NCI-H82 (cell line): Measurements from ENCODE around the gene SLC30A3.
"Not testable (repeated sequence)": the region's sequence is repeated elsewhere in the genome, so short reads cannot be mapped to it uniquely, and the experiment has no call there.

Experiments
- DNase-seq: peaks from one replicate; lab custom pipeline; 2025; lab: John Stamatoyannopoulos, UW

The SLC30A3 gene, protein sequence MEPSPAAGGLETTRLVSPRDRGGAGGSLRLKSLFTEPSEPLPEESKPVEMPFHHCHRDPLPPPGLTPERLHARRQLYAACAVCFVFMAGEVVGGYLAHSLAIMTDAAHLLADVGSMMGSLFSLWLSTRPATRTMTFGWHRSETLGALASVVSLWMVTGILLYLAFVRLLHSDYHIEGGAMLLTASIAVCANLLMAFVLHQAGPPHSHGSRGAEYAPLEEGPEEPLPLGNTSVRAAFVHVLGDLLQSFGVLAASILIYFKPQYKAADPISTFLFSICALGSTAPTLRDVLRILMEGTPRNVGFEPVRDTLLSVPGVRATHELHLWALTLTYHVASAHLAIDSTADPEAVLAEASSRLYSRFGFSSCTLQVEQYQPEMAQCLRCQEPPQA

DNA sequence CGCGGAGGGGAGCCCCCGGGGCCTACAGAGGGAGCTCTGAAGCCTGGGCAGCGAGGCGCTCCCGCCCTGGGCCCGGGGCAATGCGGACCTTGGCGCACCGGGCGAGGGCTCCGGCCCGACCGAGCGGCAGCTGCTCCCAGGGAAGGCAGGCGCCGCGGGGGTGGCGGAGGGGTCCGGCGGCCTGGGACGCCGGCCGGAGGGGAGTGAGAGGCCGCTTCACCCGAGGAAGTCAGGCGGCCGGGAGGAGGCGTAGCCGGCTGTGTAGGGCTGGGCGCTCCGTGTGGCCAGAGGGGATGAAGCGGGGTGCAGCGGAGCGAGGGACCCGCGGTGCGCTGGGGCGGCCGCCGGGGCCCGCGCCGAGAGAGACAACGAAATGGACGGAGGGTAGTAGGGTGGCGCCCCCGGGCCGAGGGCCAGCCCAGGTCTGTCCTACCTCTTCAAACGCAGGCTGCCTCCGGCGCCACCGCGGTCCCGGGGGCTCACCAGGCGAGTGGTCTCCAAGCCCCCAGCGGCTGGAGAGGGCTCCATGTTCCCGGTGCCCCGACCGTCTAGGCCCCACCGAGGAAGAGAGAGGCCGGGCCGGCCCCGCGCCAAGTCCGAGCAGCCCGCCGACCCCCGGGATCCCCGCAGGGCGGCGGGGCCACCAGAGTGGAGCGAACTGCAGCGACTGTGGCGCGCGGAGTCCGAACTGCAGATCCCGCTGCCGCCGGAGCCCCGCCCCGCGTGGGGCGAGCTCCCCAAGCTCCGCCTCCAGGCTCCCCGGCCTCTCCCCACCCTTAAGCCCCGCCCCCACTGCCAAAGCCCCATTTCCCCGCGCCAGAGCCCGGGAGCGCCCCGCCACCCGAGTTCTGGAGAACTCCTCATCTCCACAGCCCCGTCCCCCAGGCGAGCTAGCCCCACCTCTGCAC lies at the start of gene SLC30A3:
TSS of gene SLC30A3 (minus strand) at position 669 of the 908 bp plus-strand sequence. CDS start at position 528, 141 bp downstream.
- peak; percentile 73 for DNase-seq

DNA sequence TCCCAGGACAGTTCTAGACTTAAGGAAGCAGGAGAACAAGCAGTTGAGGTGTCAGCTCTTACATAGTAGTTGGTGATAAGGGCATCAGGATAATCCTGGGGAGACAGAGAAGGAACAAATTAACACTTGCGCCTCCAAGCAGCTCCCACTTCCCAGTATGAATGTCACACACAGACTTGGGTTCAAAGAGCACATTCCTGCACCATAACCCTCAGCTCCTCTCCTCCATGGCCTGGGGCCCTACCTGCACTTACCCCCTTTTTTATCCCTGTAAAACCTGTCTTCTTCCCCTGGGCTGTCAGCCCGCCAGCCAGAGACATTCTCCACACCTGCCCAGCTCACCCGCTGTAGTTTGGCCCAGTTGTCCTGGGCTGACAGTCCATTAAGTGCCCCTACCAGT lies 49.3 kb upstream of the SLC30A3 start:
- no peak for DNase-seq

DNA sequence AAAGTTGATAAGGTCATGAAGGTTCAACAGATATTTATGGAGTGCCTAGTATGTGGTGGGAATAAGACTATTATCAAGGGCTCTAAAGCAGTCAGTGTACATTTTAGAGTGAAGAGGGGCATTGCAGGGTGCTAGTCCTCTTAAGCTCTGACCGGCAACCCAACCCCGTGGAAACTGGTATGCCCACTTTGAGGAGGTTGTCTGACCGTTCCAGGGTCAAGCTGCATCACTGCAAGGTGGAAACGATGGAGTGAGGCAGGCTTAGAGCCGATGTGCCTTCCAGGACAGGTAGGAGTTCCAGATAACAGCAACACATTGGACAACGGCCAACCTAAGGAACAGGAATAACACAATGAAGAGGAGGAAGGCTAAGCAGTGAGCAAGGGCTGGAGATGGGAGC lies 46.8 kb upstream of the SLC30A3 start:
- DNase-seq: no peak

DNA sequence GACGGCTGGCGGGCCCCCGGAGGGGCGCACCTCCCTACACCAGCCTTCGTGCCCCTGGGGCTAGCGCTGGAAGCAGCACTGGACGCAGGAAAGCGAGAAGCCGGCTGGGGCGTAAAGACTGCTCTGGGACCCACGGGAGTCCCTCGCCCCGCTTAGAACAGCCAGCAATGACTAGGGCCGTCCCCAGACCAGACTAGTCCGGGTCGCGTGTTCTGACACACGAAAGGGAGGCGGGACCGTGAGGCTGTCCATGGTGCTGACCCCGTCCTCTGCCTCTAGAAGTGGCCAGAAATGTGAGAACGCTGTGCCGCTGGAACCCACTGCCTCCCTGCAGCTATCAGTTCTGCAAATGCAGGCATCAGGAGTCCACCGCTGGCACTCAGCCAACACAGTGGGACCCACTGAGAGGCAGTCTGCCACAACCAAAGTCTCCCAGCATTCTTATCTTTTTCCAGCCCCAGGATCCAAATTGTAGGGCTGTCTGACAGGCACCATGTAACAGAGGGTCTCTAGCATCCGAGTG lies 45.6 kb upstream of the SLC30A3 start, which contains the start of gene UCN:
TSS of gene UCN (minus strand) at position 87 of the 523 bp plus-strand sequence. CDS start 550 bp downstream, outside the sequence.
- DNase-seq: peak; percentile 56

DNA sequence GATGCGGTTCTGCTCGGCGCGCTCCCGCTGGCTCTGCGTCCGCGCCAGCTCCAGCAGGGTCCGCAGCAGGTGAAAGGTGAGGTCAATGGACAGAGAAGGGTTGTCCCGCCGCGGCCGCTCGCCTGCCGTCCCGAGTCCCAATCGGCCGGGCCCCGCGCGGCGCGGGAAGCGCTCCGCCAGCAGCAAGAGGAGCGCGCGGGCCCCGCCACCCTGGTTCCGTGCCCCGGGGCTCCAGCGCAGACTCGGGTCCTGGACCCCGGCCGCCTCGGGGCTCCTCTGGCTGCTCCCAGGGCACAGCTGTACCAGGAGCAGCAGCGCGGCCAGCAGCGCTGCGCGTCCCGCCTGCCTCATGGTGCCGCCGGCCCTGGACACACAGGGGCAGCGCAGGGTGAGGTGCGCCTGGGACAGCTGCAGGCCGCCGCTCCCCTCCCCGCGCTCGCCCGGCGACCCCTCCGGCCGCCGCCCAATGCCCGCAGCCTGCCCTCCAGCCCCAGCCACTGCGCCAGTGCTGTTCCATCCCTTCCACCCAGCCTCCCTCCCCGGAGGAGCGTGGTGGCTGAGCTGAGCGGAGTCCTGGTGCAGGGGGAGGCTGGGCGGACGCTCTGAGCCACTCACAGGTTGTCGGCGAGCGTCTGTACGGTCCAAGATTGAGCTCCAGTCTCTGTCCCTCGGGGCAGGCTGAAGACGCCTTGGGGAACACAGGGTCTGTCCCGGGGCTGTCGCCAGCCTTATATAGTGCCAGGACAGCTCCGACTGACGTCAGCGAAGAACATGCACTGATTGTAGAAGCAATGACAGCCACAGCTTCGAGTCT lies 44.9 kb upstream of the SLC30A3 start:
- DNase-seq: no peak

DNA sequence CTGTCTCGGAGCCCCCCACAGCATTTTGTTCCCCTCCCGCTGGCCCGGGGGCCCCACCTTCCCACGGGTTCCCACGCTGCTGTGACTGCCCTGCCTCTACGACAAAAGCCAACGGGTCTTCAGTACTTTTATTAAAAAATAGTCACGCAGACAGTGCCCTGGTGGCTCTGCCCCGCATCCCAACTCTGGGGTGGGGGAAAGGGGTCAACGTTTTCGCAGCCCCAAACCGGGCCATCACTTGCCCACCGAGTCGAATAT lies 44.4 kb upstream of the SLC30A3 start:
- no peak for DNase-seq

DNA sequence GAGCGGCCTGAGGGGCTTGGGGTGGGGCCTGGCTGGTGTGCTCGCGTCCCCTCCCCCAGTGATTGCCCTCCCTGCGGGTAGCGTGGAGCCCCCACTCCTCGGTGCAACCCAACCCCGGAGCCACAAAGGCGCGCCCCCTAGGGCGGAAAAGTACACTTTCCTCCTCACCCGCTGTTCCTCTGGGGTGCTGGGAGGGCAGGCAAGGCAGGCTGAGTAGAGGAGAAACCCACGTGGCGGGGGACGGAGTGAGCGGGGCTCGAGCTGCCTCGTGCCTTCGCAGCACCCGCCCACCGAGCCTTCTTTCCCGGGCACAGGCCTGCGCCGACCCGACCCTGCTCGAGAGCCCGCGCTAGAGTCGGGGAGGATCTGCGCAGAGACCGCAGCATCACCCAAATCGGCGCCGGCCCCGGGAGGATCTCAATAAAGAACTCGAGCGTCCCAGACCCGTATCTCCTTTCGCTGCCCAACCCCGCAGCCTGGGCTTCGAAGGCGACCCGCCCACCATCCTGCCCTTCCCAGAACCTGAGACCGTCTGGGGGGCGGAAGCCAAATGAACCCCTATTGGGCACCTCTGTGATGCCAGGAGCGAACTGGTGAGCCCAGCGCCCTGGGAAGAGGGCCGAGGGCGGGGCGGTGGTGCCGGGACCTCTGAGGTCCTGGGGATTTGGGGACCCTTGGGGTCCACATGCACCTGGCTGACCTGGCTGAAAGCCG lies 43.9 kb upstream of the SLC30A3 start:
- no peak for DNase-seq

DNA sequence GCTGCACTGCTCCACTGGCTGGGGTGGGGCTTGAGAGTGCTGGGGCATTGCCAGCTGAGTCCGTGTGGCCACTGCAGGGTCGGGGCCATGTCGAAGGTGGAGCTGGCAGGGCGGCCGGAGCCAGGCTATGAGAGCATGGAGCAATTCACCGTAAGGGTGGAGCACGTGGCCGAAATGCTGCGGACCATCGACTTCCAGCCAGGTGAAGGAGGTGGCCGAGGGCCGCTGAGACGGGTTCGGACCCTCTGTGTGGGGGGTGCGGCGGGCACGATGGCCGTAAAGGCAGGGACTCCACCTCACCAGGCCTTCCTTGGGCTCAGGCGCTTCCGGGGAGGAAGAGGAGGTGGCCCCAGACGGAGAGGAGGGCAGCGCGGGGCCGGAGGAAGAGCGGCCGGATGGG lies 43.3 kb upstream of the SLC30A3 start:
- no peak for DNase-seq

DNA sequence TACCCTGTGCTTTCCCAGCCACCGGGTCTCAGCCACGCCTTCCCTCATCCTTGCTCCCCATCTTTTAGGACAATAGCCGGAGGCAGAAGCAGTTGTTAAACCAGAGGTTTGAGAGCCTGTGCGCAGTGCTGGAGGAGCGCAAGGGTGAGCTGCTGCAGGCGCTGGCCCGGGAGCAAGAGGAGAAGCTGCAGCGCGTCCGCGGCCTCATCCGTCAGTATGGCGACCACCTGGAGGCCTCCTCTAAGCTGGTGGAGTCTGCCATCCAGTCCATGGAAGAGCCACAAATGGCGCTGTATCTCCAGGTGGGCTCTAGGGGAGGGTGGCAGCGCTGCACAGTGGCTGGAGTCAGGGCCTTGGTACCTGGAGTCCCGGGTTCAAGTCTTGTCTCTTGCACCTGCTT lies 42.7 kb upstream of the SLC30A3 start:
- DNase-seq: no peak

DNA sequence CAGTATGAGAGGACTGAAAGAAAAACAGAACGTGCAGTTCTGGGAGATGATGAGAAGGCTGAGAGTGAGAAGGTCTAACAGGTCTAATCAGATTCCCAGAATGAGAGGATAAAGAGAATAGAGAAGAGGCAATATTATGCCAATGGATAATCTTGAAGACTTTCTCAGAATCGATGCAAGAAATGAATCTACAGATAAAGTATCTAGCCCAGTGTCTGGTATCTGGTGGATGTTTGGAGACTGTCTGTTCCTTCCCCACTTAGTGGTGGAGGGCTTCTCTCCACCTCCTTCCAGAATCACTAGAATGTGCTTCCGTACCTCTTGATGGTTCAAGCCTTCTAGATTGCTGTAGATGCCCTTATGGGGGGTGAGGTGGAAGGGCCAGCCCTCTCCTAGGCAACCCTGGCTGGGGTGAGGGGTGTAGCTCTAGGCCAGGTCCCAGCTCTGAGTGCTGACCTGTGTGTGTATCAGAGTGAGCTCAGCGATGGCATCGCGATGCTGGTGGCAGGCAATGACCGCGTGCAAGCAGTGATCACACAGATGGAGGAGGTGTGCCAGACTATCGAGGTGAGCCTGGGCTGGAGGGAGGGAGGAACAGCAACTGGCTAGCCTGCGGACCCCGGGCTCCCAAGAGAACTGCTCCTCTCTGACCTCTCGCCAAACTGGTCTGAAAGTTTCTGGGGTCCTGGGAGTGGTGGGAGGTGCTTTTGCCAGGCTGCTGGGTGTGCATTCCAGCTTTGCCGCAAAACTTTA lies 41.8 kb upstream of the SLC30A3 start:
- DNase-seq: no peak

DNA sequence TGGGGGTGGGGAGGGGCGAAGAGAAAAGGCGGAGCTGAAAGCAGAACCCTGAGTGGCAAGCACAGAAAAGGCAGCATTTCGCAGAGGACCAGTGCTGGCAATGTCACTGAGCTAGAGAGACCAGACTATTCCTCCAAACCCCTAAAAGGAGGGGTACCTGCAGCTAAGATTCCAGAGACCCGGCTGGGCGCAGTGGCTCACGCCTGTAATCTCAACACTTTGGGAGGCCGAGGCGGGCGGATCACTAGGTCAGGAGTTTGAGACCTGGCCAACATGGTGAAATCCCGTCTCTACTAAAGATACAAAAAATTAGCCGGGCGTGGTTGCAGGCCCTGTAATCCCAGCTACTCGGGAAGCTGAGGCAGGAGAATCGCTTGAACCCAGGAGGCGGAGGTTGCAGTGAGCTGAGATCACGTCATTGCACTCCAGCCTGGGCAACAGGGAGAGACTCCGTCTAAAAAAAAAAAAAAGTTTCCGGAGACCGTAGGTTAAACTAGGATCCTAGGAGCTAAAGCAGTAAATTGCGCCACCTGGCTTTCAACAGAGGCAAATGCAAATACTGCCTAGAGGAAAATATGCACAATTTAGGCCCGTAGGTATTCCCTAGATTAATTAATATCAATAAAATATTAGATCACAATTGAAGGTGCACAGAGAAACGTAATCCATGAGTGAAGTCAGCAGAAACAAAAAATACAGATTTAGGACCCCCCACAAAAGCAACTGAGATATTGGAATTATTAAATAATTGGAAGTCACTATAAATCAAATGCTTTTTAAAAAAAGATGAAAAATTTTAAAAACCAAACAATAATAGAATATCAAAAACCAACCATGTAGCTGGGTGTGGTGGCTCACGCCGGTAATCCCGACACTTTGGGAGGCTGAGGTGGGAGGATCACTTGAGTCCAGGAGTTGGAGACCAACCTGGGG lies 40.5 kb upstream of the SLC30A3 start:
- DNase-seq: peak; percentile 92

DNA sequence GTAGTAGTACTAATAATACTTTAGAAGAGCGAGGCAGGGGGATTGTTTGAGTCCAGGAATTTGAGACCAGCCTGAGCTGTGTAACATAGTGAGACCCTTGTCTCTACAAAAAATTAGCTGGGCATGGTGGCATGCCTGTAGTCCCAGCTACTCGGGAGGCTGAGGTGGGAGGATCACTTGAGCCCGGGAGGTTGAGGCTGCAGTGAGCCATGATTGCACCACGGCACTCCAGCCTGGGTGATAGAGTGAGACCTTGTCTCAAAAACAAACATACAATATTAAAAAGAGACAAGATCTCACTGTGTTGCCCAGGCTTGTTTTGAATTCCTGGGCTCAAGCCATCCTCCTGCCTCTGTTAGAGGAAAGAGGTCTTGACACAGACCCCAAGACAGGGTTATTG lies 37.8 kb upstream of the SLC30A3 start:
- not testable (repeated sequence) for DNase-seq

DNA sequence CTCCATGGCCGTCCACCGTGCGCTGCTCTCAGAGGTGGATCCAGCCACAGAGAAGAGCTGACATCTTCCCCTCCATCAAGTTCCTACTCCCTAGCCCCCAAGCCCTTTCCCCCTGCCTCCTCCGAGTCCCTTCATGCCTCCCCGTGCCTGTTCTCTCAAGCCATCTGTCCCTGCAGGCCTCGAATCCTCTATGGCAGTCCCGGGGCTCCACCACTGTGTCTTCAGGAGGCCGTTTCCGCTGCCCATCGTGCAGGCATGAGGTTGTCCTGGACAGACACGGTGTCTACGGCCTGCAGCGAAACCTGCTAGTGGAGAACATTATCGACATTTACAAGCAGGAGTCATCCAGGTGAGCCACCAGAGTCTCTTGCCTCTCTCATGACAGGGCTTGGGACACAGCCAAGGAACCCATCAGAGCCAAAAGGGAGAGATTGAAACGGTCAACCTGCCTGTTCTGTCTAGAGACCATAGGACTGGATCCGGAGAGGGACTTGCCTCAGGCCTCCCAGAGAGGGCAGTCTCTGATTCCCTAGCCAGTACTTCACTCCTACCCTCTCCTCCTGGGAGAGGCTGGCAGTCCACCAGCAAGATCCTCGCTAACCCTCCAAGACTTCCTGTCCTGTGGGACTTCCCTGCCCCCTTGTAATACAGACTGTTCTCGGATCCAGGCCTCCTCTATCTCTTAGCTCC lies 35.7 kb upstream of the SLC30A3 start:
- no peak for DNase-seq

DNA sequence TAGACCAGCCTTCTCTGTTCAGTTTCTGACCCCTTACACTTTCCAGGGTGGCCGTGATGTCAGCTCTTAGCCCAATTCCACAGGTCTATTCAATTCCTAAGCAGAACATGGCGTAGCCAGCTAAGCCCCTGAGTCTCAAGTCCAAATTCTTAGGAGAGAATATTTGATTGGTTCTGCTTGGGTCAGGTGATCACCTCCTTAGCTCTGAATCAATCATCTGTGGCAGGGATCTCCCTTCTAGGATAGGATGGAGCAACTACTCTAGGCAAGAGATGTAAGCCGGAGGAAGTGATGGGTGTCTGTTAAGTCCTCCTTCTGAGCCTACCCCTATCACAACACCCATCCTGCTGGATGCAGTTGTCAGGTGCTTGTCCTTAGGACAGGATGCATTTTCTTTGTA lies 34.3 kb upstream of the SLC30A3 start:
- peak; percentile 40 for DNase-seq

DNA sequence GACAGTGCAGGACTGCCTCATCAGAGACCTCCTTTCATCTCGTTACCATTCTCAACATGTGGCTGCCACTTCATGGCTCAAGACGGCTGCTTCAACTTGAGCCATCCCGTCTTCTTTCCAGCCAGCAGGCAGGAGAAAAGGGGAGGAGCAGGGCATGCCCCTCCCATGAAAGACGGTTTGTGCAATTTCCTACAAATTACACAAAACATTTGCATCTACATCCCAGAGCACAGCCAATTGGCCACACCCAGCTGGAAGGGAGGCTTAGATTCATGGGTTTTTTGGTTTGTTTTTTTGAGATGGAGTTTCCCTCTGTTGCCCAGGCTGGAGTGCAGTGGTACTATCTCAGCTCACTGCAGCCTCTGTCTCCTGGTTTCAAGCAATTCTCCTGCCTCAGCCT lies 33.6 kb upstream of the SLC30A3 start:
- no peak for DNase-seq

DNA sequence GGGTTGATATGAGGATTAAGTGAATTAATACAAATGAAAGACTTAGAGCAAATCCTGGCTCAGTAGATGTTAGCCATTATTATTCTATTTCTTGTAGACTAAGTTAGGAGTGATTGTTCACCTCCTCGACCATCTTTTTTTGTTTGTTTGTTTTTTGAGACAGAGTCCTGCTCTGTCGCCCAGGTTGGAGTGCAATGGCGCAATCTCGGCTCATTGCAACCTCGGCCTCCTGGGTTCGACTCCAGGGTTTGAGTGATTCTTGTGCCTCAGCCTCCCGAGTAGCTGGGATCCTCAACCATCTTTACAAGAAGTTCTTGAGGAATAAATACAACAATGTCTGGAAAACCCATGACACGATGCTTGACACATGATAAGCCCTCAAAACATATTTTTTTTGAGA lies 32.1 kb upstream of the SLC30A3 start:
- DNase-seq: no peak

DNA sequence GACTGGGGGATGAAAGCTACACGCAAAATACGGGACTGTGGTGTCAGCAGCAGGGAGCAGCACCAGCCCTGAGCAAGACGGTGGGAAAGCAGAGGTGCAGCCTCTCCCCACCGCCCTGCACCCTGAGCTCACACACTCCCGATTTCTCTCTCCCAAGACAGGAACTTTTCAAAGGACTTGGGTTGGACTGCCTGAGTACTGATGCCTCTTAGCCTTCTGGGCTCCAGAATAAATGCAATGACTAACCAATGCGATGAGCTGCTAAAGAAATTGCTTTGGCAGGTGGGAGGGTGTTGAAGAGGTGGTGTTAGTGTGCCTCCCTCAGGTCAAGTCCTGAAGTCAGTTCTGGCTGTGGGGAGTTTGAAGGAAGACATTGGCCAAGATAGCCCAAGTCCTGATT lies 29.0 kb upstream of the SLC30A3 start:
- peak; percentile 62 for DNase-seq

DNA sequence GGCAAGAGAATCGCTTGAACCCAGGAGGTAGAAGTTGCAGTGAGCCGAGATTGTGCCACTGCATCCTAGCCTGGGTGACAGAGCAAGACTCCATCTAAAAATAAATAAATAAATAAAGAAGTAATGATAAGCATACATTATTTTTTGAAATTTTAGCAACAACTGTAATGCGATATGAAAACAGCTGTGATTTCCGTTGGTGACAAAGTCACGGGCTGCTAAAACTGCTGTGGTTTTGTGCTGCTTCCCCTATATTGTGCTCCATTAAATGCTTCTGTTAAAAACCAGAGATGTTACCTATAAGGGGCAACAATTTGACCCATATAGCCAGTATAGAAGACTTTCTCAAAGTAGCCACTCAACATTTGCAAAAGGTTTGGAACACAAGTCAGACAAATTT lies 27.7 kb upstream of the SLC30A3 start:
- no peak for DNase-seq

DNA sequence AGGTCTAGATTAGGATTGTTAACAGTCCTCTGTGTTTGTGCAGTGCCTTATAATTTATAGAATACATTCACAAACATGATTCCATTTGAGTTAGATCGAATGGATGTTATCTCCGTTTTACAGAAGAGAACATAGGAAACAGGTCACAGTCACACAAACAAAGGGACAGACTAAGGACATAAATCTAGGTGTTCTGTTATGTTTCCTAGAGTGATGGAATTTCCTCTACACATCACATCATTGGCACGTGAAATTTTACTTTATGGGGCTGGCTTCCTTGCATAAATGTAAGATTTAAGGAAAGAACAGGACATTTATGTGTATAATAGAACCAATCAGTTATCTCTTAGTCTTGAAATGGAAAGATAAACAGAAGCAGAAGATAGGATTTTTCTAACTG lies 25.8 kb upstream of the SLC30A3 start:
- no peak for DNase-seq
